ENCODE results near the gene CCSAP.

CCSAP gene

DNA sequence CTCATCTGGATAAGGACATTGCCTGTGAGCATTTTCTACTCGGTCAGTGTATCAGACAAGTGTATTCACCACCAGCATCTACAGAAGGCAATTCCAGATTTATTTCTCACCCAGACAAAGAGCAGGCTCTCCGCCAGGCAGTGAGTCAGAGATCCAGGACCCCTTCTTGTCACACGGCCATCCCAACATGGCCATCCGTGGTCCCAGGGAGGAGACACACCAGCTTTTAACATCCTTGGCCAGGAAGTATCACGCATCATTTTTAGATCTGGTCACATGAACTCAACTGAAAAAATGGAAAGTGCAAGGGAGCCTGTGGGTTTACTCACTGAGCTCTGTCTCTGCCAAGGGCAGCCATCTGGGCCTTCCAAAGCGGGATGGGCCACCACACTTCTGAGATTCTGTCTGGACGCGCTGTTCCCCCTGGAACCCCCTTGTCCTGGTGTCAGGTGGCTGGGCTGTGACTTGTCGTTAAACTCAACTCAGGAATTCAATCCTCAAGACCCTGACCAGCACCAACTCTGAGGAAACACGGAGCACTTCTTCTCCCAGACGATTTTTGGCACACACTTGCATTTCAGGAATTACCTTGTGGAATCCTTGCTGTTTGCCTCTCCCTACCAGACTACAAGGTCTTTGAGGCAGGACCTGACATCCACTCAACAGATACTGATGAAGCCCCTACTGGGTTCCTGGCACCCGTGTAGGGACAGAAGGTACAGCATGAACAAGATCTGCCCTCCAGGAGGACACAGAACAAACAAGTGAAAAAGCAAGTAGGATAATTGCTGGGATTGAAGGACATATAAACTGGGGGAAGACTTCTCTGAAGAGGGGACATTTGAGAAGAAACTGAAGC, 21.6 kb upstream of the CCSAP start:
- Histone ChIP-seq H3K4me3 (ENCODE audit: low read depth, low read length) (no peak overlapping the region), H3K27ac (no peak overlapping the region), H3K27me3 (ENCODE audit: insufficient read depth, low read depth, severe bottlenecking) (no peaks in the 10 kb centered on the region), H3K36me3 (no peaks in the 10 kb centered on the region), H3K9me3 (ENCODE audit: severe bottlenecking) (no peaks in the 10 kb centered on the region)
- TF ChIP-seq, protein P1, sequence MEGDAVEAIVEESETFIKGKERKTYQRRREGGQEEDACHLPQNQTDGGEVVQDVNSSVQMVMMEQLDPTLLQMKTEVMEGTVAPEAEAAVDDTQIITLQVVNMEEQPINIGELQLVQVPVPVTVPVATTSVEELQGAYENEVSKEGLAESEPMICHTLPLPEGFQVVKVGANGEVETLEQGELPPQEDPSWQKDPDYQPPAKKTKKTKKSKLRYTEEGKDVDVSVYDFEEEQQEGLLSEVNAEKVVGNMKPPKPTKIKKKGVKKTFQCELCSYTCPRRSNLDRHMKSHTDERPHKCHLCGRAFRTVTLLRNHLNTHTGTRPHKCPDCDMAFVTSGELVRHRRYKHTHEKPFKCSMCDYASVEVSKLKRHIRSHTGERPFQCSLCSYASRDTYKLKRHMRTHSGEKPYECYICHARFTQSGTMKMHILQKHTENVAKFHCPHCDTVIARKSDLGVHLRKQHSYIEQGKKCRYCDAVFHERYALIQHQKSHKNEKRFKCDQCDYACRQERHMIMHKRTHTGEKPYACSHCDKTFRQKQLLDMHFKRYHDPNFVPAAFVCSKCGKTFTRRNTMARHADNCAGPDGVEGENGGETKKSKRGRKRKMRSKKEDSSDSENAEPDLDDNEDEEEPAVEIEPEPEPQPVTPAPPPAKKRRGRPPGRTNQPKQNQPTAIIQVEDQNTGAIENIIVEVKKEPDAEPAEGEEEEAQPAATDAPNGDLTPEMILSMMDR (IDR thresholded peaks at IDR 0.05; ENCODE audit: low read depth, low read length), result no peak
- no peak for DNase-seq

DNA sequence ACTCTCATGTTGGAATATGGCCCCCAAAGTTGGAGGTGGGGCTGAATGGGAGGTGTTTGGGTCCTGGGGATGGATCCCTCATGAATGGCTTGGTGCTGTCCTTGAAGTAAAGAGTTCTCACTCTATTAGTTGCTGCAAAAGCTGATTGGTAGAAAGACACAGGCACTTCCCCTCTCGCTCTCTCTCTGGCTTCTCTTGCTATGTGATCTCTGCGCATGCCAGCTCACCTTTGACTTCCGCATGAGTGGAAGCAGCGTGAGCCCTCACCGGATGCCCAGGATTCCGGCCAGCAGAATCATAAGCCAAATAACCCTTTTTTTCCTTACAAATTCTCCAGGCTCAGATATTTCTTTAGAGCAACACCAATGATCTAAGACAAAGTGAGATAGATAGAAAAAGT, 20.9 kb upstream of the CCSAP start:
- Histone ChIP-seq H3K36me3 (no peaks in the 10 kb centered on the region), H3K9me3 (ENCODE audit: severe bottlenecking) (no peaks in the 10 kb centered on the region), H3K27ac (no peak overlapping the region), H3K4me3 (ENCODE audit: low read depth, low read length) (no peak overlapping the region), H3K27me3 (ENCODE audit: insufficient read depth, low read depth, severe bottlenecking) (no peaks in the 10 kb centered on the region)
- DNase-seq, result no peak
- TF ChIP-seq, protein P1 (IDR thresholded peaks at IDR 0.05; ENCODE audit: low read depth, low read length), result no peak

DNA sequence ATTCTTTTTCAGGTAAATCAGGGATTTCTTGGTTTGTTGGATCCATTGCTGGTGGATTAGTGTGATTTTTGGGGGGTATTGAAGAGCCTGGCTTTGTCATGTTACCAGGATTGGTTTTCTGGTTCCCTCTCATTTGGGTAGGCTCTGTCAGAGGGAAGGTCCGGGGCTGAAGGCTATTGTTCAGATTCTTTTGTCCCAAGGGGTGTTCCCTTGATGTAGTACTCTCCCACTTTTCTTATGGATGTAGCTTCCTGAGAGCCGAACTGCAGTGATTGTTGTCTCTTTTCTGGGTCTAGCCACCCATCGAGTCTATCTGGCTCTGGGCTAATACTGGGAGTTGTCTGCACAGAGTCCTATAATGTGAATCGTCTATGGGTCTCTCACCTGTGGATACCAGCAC, 17.6 kb upstream of the CCSAP start:
- Histone ChIP-seq H3K36me3 (no peaks in the 10 kb centered on the region), H3K27ac (no peak overlapping the region), H3K27me3 (ENCODE audit: insufficient read depth, low read depth, severe bottlenecking) (no peaks in the 10 kb centered on the region), H3K4me3 (ENCODE audit: low read depth, low read length) (no peak overlapping the region), H3K9me3 (ENCODE audit: severe bottlenecking) (no peaks in the 10 kb centered on the region)
- TF ChIP-seq, protein P1 (IDR thresholded peaks at IDR 0.05; ENCODE audit: low read depth, low read length), result no peak
- no peak for DNase-seq

DNA sequence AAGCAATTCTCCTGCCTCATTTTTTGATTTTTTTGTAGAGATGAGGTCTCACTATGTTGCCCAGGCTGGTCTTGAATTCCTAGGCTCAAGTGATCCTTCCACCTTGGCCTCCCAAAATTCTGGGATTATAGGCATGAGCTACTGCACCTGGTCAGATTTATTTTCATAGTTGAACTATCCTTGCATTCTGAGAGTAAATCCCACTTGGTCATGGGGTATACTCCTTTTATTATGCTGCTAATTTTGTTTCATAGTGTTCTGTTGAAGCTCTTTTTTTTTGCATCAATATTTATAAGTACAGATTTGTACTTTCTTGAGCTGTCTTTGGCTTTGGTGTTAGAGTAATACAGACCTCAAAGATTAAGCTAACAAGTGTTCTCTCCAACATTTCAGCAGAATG, 12.8 kb upstream of the CCSAP start:
- Histone ChIP-seq H3K36me3 (no peaks in the 10 kb centered on the region), H3K27ac (no peak overlapping the region), H3K27me3 (ENCODE audit: insufficient read depth, low read depth, severe bottlenecking) (no peaks in the 10 kb centered on the region), H3K9me3 (ENCODE audit: severe bottlenecking) (no peaks in the 10 kb centered on the region), H3K4me3 (ENCODE audit: low read depth, low read length) (no peak overlapping the region)
- DNase-seq, result no peak
- TF ChIP-seq, protein P1 (IDR thresholded peaks at IDR 0.05; ENCODE audit: low read depth, low read length), result no peak

DNA sequence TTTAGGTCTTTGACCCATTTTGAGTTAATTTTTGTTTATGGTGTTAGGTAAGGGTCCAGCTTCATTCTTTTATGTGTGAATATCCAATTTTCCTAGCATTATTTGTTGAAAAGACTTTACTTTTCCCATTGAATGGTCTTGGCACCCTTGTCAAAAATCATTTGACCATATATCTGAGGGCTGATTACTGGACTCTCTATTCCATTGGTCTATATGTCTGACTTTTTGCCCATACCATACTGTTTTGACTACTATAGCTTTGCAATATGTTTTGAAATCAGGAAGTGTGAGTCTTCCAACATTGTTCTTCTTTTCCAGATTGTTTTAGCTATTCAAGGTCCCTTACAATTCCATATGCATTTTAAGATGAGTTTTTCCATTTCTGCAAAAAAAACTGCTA, 11.4 kb upstream of the CCSAP start:
- DNase-seq, result no peak
- TF ChIP-seq, protein P1 (IDR thresholded peaks at IDR 0.05; ENCODE audit: low read depth, low read length), result no peak

DNA sequence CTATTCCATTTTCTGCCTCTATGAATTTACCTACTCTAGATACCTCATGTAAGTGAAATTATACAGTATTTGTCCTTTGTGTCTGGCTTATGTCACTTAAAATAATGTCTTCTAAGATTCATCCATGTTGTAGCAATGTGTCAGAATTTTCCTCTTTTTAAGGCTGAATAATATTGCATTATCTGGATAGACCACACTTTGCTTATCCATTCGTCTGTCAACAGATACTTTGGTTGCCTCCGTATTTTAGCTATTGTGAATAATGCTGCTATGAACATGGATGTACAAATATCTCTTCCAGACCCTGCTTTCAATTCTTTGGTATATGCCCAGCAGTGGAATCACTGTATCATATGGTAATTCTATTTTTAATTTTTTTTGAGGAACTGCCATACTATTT, 10.1 kb upstream of the CCSAP start:
- no peaks in the 10 kb centered on the region for H3K27me3 ChIP-seq (ENCODE audit: insufficient read depth, low read depth, severe bottlenecking)
- TF ChIP-seq, protein P1 (IDR thresholded peaks at IDR 0.05; ENCODE audit: low read depth, low read length), result no peak
- no peak for DNase-seq
- H3K4me3 ChIP-seq (ENCODE audit: low read depth, low read length), result no peak overlapping the region
- no peak overlapping the region for H3K27ac ChIP-seq
- H3K9me3 ChIP-seq (ENCODE audit: severe bottlenecking), result no peaks in the 10 kb centered on the region
- no peaks in the 10 kb centered on the region for H3K36me3 ChIP-seq

More for the DNA sequence above, 11.4 kb upstream of the CCSAP start:
- no peaks in the 10 kb centered on the region for H3K36me3 ChIP-seq
- no peak overlapping the region for H3K4me3 ChIP-seq (ENCODE audit: low read depth, low read length)
- H3K27me3 ChIP-seq (ENCODE audit: insufficient read depth, low read depth, severe bottlenecking), result no peaks in the 10 kb centered on the region
- no peak overlapping the region for H3K27ac ChIP-seq
- H3K9me3 ChIP-seq (ENCODE audit: severe bottlenecking), result no peaks in the 10 kb centered on the region

Data from WERI-Rb-1 (cell line).